GM13976 (cell line): Measurements from ENCODE around the gene KIF2A.

ENCODE experiments used
- DNase-seq: peaks from one replicate; pipeline ENCODE4 v3.0.0; 2012; ENCODE audit warnings: low spot score
- in situ Hi-C: fragments of 300-500 bp; cut with MboI; formaldehyde crosslinking; loops from one replicate; pipeline ENCODE4 v1.12.0; 2022; ENCODE audit warnings: low sequenced_read_pairs, mixed read lengths, inconsistent platforms; ENCODE audit not compliant: unreplicated experiment
- TF ChIP-seq, protein P1 (sequence below): IDR thresholded peaks from 2 replicates; pipeline ENCODE4 v1.5.1; 2012; ENCODE audit warnings: borderline replicate concordance, mild to moderate bottlenecking; ENCODE audit not compliant: insufficient read depth; ENCODE audit errors: extremely low read depth, missing control alignments, control extremely low read depth

Gene KIF2A

DNA sequence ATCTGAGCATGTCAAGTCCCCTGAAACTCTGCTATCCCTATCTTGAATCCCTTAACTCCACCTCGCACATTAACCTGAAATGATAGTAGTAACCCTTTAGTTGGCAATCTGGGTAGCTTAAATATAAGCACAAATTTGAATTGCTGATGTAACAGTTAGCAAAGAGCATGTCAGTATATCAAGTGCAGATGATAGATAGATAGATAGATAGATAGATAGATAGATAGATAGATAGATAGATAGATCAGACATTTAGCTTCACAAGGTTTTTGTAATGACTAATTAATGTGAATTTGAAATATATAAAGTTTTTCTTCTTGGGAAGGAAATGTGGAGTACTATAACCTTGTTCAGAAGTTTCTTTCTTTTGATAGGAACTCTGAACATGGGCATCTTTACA is 30.4 kb upstream of the KIF2A start:
- DNase-seq: no peak
- in situ Hi-C loops: no loop called here
- TF ChIP-seq, protein P1, sequence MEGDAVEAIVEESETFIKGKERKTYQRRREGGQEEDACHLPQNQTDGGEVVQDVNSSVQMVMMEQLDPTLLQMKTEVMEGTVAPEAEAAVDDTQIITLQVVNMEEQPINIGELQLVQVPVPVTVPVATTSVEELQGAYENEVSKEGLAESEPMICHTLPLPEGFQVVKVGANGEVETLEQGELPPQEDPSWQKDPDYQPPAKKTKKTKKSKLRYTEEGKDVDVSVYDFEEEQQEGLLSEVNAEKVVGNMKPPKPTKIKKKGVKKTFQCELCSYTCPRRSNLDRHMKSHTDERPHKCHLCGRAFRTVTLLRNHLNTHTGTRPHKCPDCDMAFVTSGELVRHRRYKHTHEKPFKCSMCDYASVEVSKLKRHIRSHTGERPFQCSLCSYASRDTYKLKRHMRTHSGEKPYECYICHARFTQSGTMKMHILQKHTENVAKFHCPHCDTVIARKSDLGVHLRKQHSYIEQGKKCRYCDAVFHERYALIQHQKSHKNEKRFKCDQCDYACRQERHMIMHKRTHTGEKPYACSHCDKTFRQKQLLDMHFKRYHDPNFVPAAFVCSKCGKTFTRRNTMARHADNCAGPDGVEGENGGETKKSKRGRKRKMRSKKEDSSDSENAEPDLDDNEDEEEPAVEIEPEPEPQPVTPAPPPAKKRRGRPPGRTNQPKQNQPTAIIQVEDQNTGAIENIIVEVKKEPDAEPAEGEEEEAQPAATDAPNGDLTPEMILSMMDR: no peak

GRCh38 chr5:62281411-62281810 is 24.6 kb upstream of the KIF2A start:
- in situ Hi-C loops: no loop called here
- TF ChIP-seq, protein P1: no peak
- DNase-seq: no peak

- DNase-seq: no peak
- in situ Hi-C loops: no loop called here
- TF ChIP-seq, protein P1: no peak
Measured at GRCh38 chr5:62282064-62282463, 23.9 kb upstream of the KIF2A start.

- in situ Hi-C loops: no loop called here
- TF ChIP-seq, protein P1: no peak
- no peak for DNase-seq
Measured at GRCh38 chr5:62283005-62283404, 23.0 kb upstream of the KIF2A start.

DNA sequence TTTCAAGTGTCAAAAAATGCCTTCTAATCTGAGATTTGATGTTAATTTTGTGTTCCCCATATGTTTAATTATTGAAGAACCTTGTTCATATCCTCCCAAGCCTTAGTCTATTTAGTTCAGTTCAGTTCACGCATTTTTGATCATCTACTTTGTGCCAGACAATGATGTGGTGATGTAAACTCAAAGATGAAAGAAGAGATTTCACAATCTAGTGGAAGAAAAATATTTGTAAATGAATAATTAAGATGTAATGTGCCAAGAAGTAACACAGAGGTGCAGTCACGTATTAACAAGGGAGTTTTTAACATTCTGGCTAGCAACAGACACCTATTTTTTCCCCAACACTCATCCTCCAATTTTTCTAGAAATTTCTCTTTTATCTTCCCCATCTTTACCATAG is 22.1 kb upstream of the KIF2A start:
- in situ Hi-C loops: no loop called here
- TF ChIP-seq, protein P1: no peak
- DNase-seq: no peak

GRCh38 chr5:62284946-62285891 is 20.8 kb upstream of the KIF2A start:
- DNase-seq: no peak
- in situ Hi-C loops: no loop called here
- TF ChIP-seq, protein P1: no peak

DNA sequence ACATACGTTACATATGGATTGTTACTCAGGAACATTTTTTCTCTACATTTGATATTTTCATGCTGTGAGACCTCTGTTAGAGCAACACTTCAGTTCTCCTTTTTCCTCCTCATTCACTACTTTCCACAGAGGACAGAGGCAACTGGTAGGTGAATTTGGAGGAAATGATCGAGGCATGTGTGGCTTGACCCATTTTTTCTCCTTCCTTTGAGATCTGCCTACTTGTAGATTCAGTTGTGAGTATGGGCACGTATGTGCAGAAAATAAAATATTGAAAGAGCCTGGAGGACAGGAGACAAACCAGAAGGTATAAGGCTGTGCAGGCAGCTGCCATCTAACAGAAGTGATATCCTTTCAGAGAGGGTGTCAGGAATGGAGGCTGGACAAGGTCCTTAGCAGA is 19.2 kb upstream of the KIF2A start:
- in situ Hi-C loops: no loop called here
- TF ChIP-seq, protein P1: no peak
- DNase-seq: no peak
